Upper lobe of left lung (tissue), 4 donors: Measurements from ENCODE around the gene JAGN1.

ENCODE experiments used
- EP300 ChIP-seq, 4 donors: sonication (generic); formaldehyde crosslinking; IDR thresholded peaks; one replicate each; pipeline ENCODE4 v1.5.1; 2017; ENCODE audit warnings: antibody characterized with exemption in 4 of 4, control low read depth in 2 of 4
- TF ChIP-seq, protein P1 (sequence below), 6 experiments: fragments of 450-650 bp in 4 of 6; fragments of 200-600 bp in 2 of 6; sonication (generic) in 2 of 6; IDR thresholded peaks; one replicate each; pipeline ENCODE4 v1.5.1; 2016 to 2019; ENCODE audit warnings: antibody characterized with exemption in 6 of 6

GRCh38 chr3:9899289-9899791 lies 8.9 kb downstream of the JAGN1 start:
- no peak for TF ChIP-seq EP300 (IDR thresholded peaks at IDR 0.05)
- TF ChIP-seq, protein P1, sequence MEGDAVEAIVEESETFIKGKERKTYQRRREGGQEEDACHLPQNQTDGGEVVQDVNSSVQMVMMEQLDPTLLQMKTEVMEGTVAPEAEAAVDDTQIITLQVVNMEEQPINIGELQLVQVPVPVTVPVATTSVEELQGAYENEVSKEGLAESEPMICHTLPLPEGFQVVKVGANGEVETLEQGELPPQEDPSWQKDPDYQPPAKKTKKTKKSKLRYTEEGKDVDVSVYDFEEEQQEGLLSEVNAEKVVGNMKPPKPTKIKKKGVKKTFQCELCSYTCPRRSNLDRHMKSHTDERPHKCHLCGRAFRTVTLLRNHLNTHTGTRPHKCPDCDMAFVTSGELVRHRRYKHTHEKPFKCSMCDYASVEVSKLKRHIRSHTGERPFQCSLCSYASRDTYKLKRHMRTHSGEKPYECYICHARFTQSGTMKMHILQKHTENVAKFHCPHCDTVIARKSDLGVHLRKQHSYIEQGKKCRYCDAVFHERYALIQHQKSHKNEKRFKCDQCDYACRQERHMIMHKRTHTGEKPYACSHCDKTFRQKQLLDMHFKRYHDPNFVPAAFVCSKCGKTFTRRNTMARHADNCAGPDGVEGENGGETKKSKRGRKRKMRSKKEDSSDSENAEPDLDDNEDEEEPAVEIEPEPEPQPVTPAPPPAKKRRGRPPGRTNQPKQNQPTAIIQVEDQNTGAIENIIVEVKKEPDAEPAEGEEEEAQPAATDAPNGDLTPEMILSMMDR (IDR thresholded peaks at IDR 0.05), result no peak
